ENCODE data around the gene NECTIN1. TPM values are rescaled to one million over a fixed set of nuclear protein-coding genes. Genes with fewer than 3 reads are reported as not detected.

Gene NECTIN1
- total RNA-seq, 4 donors from 2014 or later, result 112 to 176 (median 164) TPM

DNA sequence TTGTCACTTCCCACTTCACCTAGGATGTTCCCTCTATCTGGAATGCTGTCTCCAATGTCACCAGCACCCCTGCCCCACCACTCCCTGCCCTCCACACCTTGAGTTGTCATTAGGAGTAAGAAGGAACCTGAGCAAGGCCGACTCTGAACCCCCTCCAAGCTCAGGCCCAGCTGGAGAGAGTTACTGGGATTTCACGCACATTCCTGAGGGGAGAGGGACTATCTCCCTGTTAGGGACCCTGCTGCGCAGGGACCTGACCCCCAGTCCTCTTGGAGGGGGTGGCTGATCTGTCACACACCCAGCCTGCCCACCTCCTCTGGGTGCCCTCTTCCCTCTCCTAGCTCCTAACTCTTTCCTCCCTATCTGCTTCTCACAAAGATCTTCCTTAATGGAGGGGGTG is 81.7 kb downstream of the NECTIN1 start:
- DNase-seq (ENCODE audit: low spot score in 2 of 2), result no peak
- Histone ChIP-seq H3K27me3 (no peaks in the 10 kb centered on the region), H3K4me1 (no peaks in the 10 kb centered on the region), H3K4me3 (no peak overlapping the region), H3K36me3 (no peaks in the 10 kb centered on the region), H3K27ac (no peak overlapping the region), H3K9me3 (no peaks in the 10 kb centered on the region)
- no peak for TF ChIP-seq EP300 (IDR thresholded peaks at IDR 0.05)
- TF ChIP-seq POLR2AphosphoS5 (IDR thresholded peaks at IDR 0.05), result no peak
- TF ChIP-seq, protein P1, sequence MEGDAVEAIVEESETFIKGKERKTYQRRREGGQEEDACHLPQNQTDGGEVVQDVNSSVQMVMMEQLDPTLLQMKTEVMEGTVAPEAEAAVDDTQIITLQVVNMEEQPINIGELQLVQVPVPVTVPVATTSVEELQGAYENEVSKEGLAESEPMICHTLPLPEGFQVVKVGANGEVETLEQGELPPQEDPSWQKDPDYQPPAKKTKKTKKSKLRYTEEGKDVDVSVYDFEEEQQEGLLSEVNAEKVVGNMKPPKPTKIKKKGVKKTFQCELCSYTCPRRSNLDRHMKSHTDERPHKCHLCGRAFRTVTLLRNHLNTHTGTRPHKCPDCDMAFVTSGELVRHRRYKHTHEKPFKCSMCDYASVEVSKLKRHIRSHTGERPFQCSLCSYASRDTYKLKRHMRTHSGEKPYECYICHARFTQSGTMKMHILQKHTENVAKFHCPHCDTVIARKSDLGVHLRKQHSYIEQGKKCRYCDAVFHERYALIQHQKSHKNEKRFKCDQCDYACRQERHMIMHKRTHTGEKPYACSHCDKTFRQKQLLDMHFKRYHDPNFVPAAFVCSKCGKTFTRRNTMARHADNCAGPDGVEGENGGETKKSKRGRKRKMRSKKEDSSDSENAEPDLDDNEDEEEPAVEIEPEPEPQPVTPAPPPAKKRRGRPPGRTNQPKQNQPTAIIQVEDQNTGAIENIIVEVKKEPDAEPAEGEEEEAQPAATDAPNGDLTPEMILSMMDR (IDR thresholded peaks at IDR 0.05), result no peak
- TF ChIP-seq POLR2A (IDR thresholded peaks at IDR 0.05), result no peak
- WGBS, result 92% methylated on average over 3 of the region's 3 CpGs

DNA sequence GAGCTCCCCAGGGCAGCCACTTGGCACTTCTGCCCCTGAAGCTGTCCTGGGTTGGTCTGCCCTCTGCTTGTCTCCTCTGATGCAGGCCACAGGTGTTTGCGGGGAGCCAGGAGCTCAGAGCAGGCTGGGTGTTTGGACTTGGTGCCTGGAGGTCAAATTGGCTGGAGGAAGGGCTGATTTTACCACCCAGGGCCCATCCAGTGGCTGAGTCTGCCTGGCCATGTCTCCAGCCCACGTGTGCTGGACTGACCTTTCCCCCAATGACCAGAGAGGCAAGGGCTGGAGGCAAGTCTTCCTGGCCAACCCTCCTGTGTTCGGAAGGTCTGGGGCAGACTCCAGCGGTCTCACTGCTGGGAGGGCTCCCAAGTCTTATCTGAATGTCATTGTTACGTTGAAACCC is 84.0 kb downstream of the NECTIN1 start:
- no peak for TF ChIP-seq EP300 (IDR thresholded peaks at IDR 0.05)
- TF ChIP-seq POLR2A (IDR thresholded peaks at IDR 0.05), result no peak
- TF ChIP-seq, protein P1 (IDR thresholded peaks at IDR 0.05), result no peak
- no peak for TF ChIP-seq POLR2AphosphoS5 (IDR thresholded peaks at IDR 0.05)
- WGBS, result no CpG with 5 or more reads among the region's 5 CpGs

GRCh38 chr11:119644502-119644901 is 84.5 kb downstream of the NECTIN1 start:
- WGBS, result 87% methylated on average over 7 of the region's 7 CpGs
- DNase-seq (ENCODE audit: low spot score in 2 of 2), result no peak
- Histone ChIP-seq H3K9me3 (no peaks in the 10 kb centered on the region), H3K4me1 (no peaks in the 10 kb centered on the region), H3K4me3 (no peak overlapping the region), H3K36me3 (no peaks in the 10 kb centered on the region), H3K27ac (no peak overlapping the region), H3K27me3 (no peaks in the 10 kb centered on the region)
- no peak for TF ChIP-seq POLR2A (IDR thresholded peaks at IDR 0.05)
- no peak for TF ChIP-seq POLR2AphosphoS5 (IDR thresholded peaks at IDR 0.05)
- TF ChIP-seq, protein P1 (IDR thresholded peaks at IDR 0.05), result no peak
- no peak for TF ChIP-seq EP300 (IDR thresholded peaks at IDR 0.05)

More for the DNA sequence above, 84.0 kb downstream of the NECTIN1 start:
- no peaks in the 10 kb centered on the region for H3K9me3 ChIP-seq
- no peaks in the 10 kb centered on the region for H3K36me3 ChIP-seq
- H3K4me1 ChIP-seq, result no peaks in the 10 kb centered on the region
- no peaks in the 10 kb centered on the region for H3K27me3 ChIP-seq
- H3K27ac ChIP-seq, result no peak overlapping the region
- no peak for DNase-seq (ENCODE audit: low spot score in 2 of 2)
- H3K4me3 ChIP-seq, result no peak overlapping the region

GRCh38 chr11:119643876-119644225 is 85.1 kb downstream of the NECTIN1 start:
- WGBS, result 83% methylated on average over 1 of the region's 5 CpGs
- no peaks in the 10 kb centered on the region for H3K9me3 ChIP-seq
- no peak for DNase-seq (ENCODE audit: low spot score in 2 of 2)
- no peak for TF ChIP-seq POLR2A (IDR thresholded peaks at IDR 0.05)
- TF ChIP-seq, protein P1 (IDR thresholded peaks at IDR 0.05), result no peak
- TF ChIP-seq POLR2AphosphoS5 (IDR thresholded peaks at IDR 0.05), result no peak
- no peak for TF ChIP-seq EP300 (IDR thresholded peaks at IDR 0.05)
- no peaks in the 10 kb centered on the region for H3K36me3 ChIP-seq
- no peak overlapping the region for H3K4me3 ChIP-seq
- no peak overlapping the region for H3K27ac ChIP-seq
- no peaks in the 10 kb centered on the region for H3K27me3 ChIP-seq
- no peaks in the 10 kb centered on the region for H3K4me1 ChIP-seq

DNA sequence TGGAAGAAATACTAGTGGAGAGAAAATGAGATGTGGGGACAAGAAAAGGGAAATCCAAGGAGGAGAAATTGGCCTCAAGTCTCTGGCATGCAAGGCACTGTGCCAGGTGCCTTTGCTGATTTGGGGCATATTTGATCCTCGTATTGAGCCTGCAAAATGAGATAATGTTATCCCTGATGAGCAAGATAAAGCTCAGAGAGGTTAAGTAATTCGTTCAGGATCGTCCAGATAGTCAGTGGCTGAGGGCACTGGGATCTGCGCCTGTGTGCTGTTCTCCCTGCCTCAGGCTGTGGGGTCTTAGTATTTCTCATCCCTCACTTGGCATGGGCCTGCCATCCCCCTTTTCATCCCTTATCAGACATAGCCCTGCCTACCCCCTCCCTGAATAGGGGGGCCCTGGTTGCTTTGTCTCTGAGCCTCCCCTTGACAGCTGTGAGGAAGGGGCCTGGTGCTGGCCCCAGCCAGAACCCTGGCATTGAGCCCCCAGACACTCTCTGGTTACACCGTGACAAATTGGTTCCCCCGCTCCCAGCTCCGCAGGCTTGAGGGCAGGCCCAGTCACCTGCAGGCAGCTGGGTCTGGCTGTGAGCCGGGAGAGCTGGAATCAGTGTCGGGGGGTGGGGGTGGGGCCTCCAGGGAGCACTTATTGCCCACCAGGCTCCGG is 85.7 kb downstream of the NECTIN1 start:
- 88% methylated on average over 9 of the region's 10 CpGs for WGBS
- no peak for DNase-seq (ENCODE audit: low spot score in 2 of 2)
- TF ChIP-seq, protein P1 (IDR thresholded peaks at IDR 0.05), result no peak
- Histone ChIP-seq H3K27me3 (no peaks in the 10 kb centered on the region), H3K36me3 (no peaks in the 10 kb centered on the region), H3K27ac (no peak overlapping the region), H3K4me3 (no peak overlapping the region), H3K4me1 (no peaks in the 10 kb centered on the region), H3K9me3 (no peaks in the 10 kb centered on the region)
